Hepatocyte (in vitro differentiated cells): Measurements from ENCODE around the gene TMEM134.

Source experiments
- EZH2 ChIP-seq: fragments of 200-600 bp; sonication (generic); IDR thresholded peaks from 2 replicates; pipeline ENCODE4 v1.6.1; 2016; ENCODE audit warnings: antibody characterized with exemption, mild to moderate bottlenecking, borderline replicate concordance
- EZH2phosphoT487 ChIP-seq: fragments of 200-600 bp; sonication (generic); IDR thresholded peaks from one replicate; pipeline ENCODE4 v1.6.1; 2018; ENCODE audit warnings: antibody characterized with exemption, mild to moderate bottlenecking, low read depth, moderate library complexity; ENCODE audit not compliant: unreplicated experiment, severe bottlenecking
- TF ChIP-seq, protein P1 (sequence below): fragments of 200-600 bp; sonication (generic); IDR thresholded peaks from 2 replicates; pipeline ENCODE4 v1.5.1; 2016; ENCODE audit warnings: antibody characterized with exemption, mild to moderate bottlenecking; ENCODE audit not compliant: poor library complexity

DNA sequence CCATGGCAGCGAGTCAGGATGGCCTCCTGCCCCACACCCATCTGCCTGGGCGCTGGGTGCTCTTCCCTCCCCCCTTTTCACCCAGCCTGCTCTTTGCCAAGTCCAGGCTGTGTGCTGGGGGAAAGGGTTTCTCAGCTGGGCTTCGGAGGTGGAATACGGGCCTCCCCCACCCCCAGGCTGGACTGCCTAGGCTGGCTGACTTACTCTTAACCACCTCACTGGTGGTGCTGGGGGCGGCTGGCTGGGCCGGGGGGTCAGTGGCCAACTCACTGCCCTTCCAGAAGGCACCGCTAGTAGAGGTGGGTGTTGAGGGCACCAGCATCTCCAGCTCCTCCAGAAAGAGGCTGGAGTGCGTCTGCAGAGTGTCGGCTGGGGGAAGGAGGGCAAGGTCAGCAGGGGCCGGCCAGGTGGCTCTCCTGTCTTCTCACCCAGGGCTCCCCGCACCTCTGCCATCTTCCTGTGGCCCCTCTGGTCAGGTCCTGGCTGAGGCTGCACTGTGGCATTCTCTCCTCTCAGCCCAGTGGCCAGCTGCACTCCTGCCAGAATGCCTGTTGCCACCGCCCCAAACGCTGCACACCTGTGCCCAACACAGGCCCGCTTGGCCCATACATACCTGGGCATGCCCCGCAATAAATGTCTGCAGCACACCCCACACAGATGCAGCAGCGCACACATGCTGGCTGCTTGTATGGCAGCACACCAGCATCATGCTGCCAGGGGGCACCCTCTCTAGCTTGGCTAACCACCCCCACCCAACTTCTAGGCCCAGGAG, 26.4 kb upstream of the TMEM134 start:
- TF ChIP-seq EZH2, result no peak
- TF ChIP-seq, protein P1, sequence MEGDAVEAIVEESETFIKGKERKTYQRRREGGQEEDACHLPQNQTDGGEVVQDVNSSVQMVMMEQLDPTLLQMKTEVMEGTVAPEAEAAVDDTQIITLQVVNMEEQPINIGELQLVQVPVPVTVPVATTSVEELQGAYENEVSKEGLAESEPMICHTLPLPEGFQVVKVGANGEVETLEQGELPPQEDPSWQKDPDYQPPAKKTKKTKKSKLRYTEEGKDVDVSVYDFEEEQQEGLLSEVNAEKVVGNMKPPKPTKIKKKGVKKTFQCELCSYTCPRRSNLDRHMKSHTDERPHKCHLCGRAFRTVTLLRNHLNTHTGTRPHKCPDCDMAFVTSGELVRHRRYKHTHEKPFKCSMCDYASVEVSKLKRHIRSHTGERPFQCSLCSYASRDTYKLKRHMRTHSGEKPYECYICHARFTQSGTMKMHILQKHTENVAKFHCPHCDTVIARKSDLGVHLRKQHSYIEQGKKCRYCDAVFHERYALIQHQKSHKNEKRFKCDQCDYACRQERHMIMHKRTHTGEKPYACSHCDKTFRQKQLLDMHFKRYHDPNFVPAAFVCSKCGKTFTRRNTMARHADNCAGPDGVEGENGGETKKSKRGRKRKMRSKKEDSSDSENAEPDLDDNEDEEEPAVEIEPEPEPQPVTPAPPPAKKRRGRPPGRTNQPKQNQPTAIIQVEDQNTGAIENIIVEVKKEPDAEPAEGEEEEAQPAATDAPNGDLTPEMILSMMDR, result no peak
- TF ChIP-seq EZH2phosphoT487, result no peak
